T follicular helper cell (primary cell): ENCODE data around the gene APBA2.

Experiments used
- DNase-seq: peaks from one replicate; pipeline ENCODE4 v3.0.0-alpha.2; 2020; ENCODE audit warnings: low read depth

APBA2 gene

GRCh38 chr15:29058903-29059539 lies 173.2 kb downstream of the APBA2 start:
- no peak for DNase-seq

DNA sequence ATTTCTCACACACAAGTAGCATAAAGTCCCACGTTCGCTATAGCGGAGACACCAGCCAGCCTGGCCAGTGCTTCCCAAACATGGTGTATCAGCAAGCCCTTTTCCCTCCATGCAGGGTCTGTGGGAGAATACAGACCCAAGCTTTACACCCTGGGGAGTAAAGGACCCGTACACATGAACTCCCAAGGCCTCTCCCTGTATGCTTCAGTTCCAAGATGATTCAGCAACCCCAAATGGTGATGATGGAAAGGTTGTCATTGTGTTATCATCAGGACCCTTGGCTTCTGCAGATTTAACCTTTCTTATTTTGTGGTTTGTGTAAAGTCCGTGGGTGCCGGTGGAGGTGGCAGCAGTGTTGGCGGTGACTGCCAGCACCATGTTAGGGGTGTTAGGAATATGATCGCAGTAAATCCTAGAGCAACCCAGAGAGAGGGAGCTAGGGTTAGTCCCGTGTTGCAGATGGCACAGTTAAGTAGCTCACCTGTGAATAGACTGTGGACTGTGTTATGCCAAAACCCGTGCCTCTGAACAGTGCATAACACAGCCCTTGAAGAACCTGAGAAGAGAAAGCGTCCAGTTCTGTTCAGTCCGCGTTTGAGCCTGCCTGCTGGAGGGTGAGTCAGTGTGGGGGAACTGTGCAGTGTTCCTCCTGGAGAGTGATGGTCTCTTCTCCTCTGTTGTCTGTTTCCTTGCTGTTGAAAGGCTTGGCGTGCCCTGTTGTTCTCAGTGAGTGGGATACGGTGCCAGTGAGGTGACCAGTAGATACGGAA lies 174.3 kb downstream of the APBA2 start:
- DNase-seq: no peak

GRCh38 chr15:29061746-29062145 lies 176.0 kb downstream of the APBA2 start:
- DNase-seq: no peak

DNA sequence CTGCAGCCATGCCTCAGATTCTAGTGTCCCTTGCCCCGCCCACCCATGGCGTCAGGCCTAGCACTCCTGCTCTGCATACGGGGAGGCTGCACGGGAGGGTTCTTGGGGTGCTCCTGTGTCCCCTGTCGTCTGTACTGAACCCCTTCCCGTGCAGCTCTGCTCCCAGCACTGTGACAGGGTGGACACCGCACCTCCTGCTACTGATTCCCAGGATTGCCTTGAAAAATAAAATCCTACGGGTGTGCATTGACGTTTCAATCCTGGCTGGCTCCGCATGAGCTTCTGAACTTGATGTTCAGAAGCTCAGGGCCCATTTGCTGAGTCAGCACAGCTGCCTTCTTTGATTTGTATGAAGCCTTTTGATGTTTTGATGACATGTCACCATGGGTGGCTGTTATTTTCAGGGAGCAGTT lies 176.4 kb downstream of the APBA2 start:
- DNase-seq: no peak

GRCh38 chr15:29062626-29063025 lies 176.9 kb downstream of the APBA2 start:
- DNase-seq: no peak

DNA sequence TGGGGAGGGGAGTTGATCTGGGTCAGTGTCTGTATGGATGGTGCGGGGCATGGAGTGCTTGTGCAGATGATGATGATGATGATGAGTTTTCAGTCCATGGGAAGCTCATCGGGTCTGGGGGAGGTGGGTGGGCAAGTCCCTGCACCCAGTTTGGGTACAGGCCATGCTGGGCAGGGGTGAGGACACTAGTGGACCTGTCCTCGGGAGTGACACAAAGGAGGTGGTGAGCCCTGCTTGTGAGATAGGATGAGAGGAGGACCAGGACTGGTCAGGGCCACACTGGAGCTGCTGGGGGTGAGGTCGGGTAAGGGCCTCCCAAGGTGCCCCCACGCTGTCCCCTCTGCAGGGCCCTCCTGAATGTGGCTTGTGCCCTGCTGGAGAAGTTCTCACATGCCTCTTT lies 177.9 kb downstream of the APBA2 start:
- no peak for DNase-seq

DNA sequence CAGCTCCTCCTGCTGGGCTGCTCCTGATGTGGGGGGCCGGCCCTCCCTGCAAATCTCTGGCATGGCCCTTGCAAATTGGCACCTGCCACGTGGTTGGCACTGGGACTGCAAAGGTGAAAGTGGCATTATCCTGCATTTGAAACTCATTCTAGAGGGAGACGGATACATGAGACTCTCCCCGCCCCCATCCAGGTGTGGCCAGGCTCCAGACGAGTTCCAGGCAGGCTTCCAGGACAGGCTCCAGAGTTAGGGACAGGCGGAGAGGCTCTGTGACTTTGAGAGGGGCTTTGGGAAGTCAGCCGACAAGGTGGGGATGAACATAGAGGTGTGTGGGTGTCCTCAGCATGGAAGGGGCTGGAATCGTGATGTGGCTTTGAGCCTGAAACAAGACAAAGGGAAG lies 178.5 kb downstream of the APBA2 start:
- DNase-seq: no peak

- DNase-seq: no peak
These were observed 179.0 kb downstream of the APBA2 start for GRCh38 chr15:29064731-29065130.

GRCh38 chr15:29065571-29065970 lies 179.8 kb downstream of the APBA2 start:
- DNase-seq: no peak

GRCh38 chr15:29066310-29066709 lies 180.5 kb downstream of the APBA2 start:
- no peak for DNase-seq

DNA sequence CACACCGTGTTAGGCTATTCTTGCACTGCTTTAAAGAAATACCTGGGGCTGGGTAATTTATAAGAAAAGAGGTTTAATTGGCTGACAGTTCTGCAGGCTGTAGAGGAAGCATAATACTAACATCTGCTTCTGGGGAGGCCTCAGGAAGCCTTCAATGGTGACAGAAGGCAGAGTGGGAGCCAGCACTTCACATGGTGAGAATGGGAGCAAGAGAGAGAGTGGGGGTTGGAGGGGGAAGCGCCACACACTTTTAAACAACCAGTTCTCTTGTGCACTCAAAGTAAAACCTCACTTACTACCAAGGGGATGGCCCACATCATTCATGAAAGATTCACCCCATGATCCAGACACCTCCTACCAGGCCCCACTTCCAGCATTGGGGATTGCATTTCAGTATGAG lies 181.1 kb downstream of the APBA2 start:
- DNase-seq: no peak

DNA sequence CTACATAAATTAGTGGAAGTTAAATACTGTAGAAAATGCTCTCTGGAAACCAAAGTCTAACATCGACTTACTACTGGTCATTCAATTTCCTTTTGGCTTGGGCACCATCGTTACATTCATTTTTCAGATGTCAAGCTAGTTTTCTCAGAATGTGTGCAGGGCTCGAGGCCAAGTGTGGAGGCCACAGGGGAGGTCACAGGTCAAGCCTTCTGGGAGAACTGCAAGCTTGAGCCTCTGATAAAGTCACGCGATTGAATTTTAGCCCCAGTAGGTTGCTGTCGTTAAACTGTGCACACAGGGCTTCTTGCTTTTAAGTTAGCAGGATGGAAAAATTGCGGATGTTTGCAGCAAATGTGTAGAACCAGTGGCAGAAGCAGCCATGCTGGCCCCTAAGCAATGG lies 182.2 kb downstream of the APBA2 start:
- DNase-seq: no peak

DNA sequence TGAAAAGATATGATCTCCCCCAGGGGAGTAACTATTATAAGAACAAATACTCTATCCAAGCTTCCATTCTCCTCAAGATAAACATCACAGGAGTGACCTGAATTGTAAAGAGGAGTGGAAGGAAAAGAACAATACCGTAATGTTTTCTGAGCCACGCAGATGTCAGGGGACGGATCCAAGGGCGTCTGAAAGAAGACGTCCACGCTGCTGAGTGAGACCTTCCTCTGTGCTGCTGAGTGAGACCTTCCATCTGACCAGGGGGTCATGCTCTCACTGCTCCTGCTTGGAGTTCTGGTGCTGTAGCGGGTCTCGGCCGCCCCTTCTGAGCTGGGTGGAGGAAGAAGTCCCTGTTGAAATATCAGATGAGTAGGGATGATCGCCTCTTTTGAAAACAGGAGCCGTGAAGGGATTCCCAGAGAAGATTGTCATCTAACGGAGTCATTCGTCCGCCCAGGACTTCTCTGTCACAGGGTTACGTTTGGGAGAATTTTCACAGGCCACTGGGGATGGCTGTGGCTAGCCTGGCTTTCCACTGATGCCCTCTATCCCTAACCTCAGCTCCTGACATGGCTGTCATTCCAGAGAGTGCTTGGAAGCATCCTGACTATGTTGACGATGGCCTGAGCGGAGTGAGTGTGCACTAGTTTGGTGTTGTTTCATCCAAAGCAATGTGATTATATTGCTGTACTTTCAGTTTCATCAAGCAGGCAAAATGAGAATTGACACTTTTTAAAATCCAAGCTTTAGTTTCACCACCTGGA lies 184.9 kb downstream of the APBA2 start:
- DNase-seq: no peak

DNA sequence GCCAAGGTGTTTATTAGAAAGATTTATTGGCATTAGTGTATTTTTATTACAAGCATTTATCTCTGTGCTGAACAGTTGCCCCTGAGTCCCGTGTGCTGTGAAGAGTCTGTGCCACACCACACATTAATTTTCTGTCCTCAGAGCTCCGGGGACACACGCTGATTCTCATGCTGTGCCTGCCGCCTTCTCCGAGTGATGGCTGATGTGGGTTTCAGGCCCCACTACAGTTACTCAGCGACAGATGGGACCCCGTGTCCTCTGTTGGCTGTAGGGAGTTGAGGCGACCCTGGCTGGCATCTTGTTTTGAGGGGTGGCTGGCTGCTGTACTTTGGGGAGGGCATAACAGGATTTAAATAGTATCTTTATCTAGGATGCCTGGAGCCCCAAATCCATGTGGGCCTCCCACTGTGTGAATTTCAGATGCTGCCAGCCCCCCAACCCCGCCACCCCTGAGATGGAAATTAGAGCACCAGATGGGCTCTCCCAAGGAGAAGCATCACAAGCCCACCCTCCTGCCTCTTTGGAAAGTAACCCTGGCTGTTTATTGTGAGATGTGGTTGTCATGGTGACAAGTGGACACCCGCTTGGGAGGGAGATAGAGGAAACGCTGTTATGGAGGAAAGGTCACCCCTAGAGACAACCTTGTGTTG lies 185.6 kb downstream of the APBA2 start:
- DNase-seq: no peak

GRCh38 chr15:29071882-29072273 lies 186.1 kb downstream of the APBA2 start:
- DNase-seq: no peak

GRCh38 chr15:29072444-29072843 lies 186.7 kb downstream of the APBA2 start:
- no peak for DNase-seq

GRCh38 chr15:29074045-29074444 lies 188.3 kb downstream of the APBA2 start:
- no peak for DNase-seq

GRCh38 chr15:29078541-29078940 lies 192.8 kb downstream of the APBA2 start:
- DNase-seq: no peak

DNA sequence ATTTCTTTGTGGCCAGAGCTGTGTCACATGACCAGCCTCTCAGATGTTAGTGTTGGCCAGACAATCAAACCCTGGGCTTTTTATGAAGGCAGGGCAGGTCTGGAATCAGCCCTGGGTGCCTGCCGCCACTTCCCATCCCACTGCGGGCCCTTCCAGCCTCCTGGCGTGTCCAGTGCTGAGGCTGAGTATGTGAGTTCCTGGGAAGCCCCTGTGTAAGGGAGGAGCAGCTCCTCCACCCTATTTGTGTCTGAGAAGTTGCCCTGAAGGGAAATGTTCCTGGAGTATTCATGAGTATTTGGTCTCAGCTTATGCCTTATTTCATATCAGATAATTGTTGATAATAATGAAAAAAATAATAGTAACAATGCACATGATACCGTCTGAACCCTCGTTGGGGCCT lies 193.7 kb downstream of the APBA2 start:
- no peak for DNase-seq

- no peak for DNase-seq
These were observed 196.0 kb downstream of the APBA2 start for GRCh38 chr15:29081781-29082180.

- no peak for DNase-seq
These were observed 197.4 kb downstream of the APBA2 start for GRCh38 chr15:29083161-29083560.

GRCh38 chr15:29083858-29084257 lies 198.1 kb downstream of the APBA2 start:
- no peak for DNase-seq

GRCh38 chr15:29086001-29086400 lies 200.2 kb downstream of the APBA2 start:
- no peak for DNase-seq
